K562 (cell line): ENCODE results near the gene GNAI2. TPM values are rescaled to one million over a fixed set of nuclear protein-coding genes. Genes with fewer than 3 reads are reported as not detected.
A peak's percentile ranks its signal among the peaks of the same experiment; 100 is the strongest.

Experiments
- ARID2 ChIP-seq: fragments of 450-650 bp; IDR thresholded peaks from 2 replicates; pipeline ENCODE4 v1.6.1; 2017; ENCODE audit warnings: antibody characterized with exemption, mild to moderate bottlenecking
- C11orf30 ChIP-seq: fragments of 450-650 bp; IDR thresholded peaks from 2 replicates; pipeline ENCODE4 v1.6.1; 2016; ENCODE audit warnings: low read depth, mild to moderate bottlenecking
- CBFA2T3 ChIP-seq: fragments of 450-650 bp; IDR thresholded peaks from 2 replicates; pipeline ENCODE4 v1.6.1; 2017
- ETV6 ChIP-seq, 3 experiments: fragments of 150-350 bp in 1 of 3; sonication (generic) in 1 of 3; formaldehyde crosslinking in 1 of 3; IDR thresholded peaks; 2 replicates each; pipeline versions ENCODE4 v1.6.1 to v1.8.0; 2014 to 2022; ENCODE audit warnings: borderline replicate concordance in 2 of 3, low read depth in 2 of 3, antibody characterized with exemption in 1 of 3, low read length in 1 of 3, mild to moderate bottlenecking in 1 of 3, missing genetic modification reagents in 1 of 3
- L3MBTL2 ChIP-seq: fragments of 450-650 bp; IDR thresholded peaks from 2 replicates; pipeline ENCODE4 v1.6.1; 2016; ENCODE audit warnings: mild to moderate bottlenecking, moderate library complexity
- MAFG ChIP-seq: fragments of 450-650 bp; conservative IDR thresholded peaks from 2 replicates; pipeline ENCODE4 v1.6.1; 2016; ENCODE audit warnings: missing genetic modification characterization, missing compliant biosample characterization
- MAFK ChIP-seq: IDR thresholded peaks from 2 replicates; pipeline ENCODE4 v1.6.1; 2011; ENCODE audit warnings: low read length, improper control_type of control experiment
- MEF2D ChIP-seq: conservative IDR thresholded peaks from 2 replicates; pipeline ENCODE4 v1.6.1; 2016; ENCODE audit warnings: low read depth, missing genetic modification characterization, missing compliant biosample characterization
- NFE2 ChIP-seq: IDR thresholded peaks from 2 replicates; pipeline ENCODE4 v1.6.1; 2014; ENCODE audit warnings: antibody characterized with exemption, low read depth
- NONO ChIP-seq, 2 experiments: fragments of 200-400 bp in 1 of 2; fragments of 450-650 bp in 1 of 2; formaldehyde crosslinking in 1 of 2; IDR thresholded peaks; 2 replicates each; pipeline ENCODE4 v1.6.1; 2017; ENCODE audit warnings: low read depth in 2 of 2, mild to moderate bottlenecking in 2 of 2, moderate library complexity in 2 of 2, low read length in 1 of 2
- PML ChIP-seq: IDR thresholded peaks from 2 replicates; pipeline ENCODE4 v1.6.1; 2012; ENCODE audit warnings: low read length, inconsistent platforms
- POLR2B ChIP-seq: fragments of 450-650 bp; IDR thresholded peaks from 2 replicates; pipeline ENCODE4 v1.6.1; 2018; ENCODE audit warnings: low read depth; ENCODE audit not compliant: partially characterized antibody
- POLR2G ChIP-seq: fragments of 200-400 bp; formaldehyde crosslinking; IDR thresholded peaks from 2 replicates; pipeline ENCODE4 v1.6.1; 2017; ENCODE audit warnings: low read depth, mild to moderate bottlenecking, antibody characterized with exemption, low read length, moderate library complexity
- RBM17 ChIP-seq: fragments of 200-400 bp; formaldehyde crosslinking; IDR thresholded peaks from 2 replicates; pipeline ENCODE4 v1.6.1; 2017; ENCODE audit warnings: low read depth, mild to moderate bottlenecking, low read length, borderline replicate concordance
- SAP30 ChIP-seq: fragments of 200-600 bp; sonication (generic); IDR thresholded peaks from 2 replicates; pipeline ENCODE4 v1.6.1; 2012; ENCODE audit warnings: borderline replicate concordance, low read depth, mild to moderate bottlenecking, moderate library complexity, low read length, control low read depth, inconsistent platforms; ENCODE audit not compliant: insufficient read depth, poor library complexity, severe bottlenecking
- TARDBP ChIP-seq: fragments of 450-650 bp; IDR thresholded peaks from 2 replicates; pipeline ENCODE4 v1.6.1; 2016
- ZNF143 ChIP-seq: sonication (generic); formaldehyde crosslinking; IDR thresholded peaks from 2 replicates; pipeline ENCODE4 v1.9.0; 2022; ENCODE audit warnings: mild to moderate bottlenecking, missing genetic modification reagents
- ZNF224 ChIP-seq: sonication (generic); formaldehyde crosslinking; IDR thresholded peaks from 2 replicates; pipeline ENCODE4 v1.8.0; 2022; ENCODE audit warnings: mild to moderate bottlenecking, missing genetic modification reagents
- polyA plus RNA-seq, 8 experiments: library from polyadenylated mRNA; depleted of rRNA in 4 of 8; stranded (reverse) in 5 of 8; unstranded in 3 of 8; fragments of >200 nt; fragmentation: Nextera tagmentation in 2 of 8; fragmentation: Illumina TruSeq in 1 of 8; extraction: Ambion mirVana in 2 of 8; extraction: Trizol in 1 of 8; gene quantifications; 2 replicates each; pipeline versions ENCODE4 v1.2.1 to v1.2.3, GENCODE V29; 2011 to 2014; ENCODE audit warnings: inconsistent platforms in 1 of 8, missing spikeins in 1 of 8
- total RNA-seq, 7 experiments: library from RNA; depleted of rRNA in 6 of 7; stranded (reverse); fragments of >200 nt in 6 of 7; fragmentation: Illumina TruSeq in 2 of 7; extraction: Trizol in 2 of 7; gene quantifications; 2 replicates each; pipeline versions ENCODE4 v1.2.1 to v1.2.3, GENCODE V29; 2011 to 2021; ENCODE audit warnings: low replicate concordance in 1 of 7
- TF ChIP-seq, protein P1 (sequence below): IDR thresholded peaks from 2 replicates; pipeline ENCODE4 v1.6.1; 2014; ENCODE audit warnings: antibody characterized with exemption
- TF ChIP-seq, protein P2 (sequence below): sonication (generic); formaldehyde crosslinking; IDR thresholded peaks from 2 replicates; pipeline ENCODE4 v1.9.0; 2022; ENCODE audit warnings: mild to moderate bottlenecking, missing genetic modification reagents
- TF ChIP-seq, protein P3 (sequence below): fragments of 250-450 bp; sonication (Bioruptor Pico); IDR thresholded peaks from 2 replicates; pipeline ENCODE4 v1.8.0; 2022; ENCODE audit warnings: moderate library complexity, mild to moderate bottlenecking, inconsistent platforms
- TF ChIP-seq, protein P4 (sequence below), 2 experiments: IDR thresholded peaks in 1 of 2; conservative IDR thresholded peaks in 1 of 2; 2 replicates each; pipeline ENCODE4 v1.6.1; 2016; ENCODE audit warnings: low read depth in 2 of 2, mild to moderate bottlenecking in 1 of 2, missing compliant biosample characterization in 1 of 2, missing genetic modification characterization in 1 of 2, moderate library complexity in 1 of 2

Gene GNAI2
- total and polyA plus RNA-seq, 9 of the 15 experiments (the other 6 are each of a cell fraction or from before 2014, with no cell fraction given), result 1.1 to 72.2 (median 42.7) TPM

DNA sequence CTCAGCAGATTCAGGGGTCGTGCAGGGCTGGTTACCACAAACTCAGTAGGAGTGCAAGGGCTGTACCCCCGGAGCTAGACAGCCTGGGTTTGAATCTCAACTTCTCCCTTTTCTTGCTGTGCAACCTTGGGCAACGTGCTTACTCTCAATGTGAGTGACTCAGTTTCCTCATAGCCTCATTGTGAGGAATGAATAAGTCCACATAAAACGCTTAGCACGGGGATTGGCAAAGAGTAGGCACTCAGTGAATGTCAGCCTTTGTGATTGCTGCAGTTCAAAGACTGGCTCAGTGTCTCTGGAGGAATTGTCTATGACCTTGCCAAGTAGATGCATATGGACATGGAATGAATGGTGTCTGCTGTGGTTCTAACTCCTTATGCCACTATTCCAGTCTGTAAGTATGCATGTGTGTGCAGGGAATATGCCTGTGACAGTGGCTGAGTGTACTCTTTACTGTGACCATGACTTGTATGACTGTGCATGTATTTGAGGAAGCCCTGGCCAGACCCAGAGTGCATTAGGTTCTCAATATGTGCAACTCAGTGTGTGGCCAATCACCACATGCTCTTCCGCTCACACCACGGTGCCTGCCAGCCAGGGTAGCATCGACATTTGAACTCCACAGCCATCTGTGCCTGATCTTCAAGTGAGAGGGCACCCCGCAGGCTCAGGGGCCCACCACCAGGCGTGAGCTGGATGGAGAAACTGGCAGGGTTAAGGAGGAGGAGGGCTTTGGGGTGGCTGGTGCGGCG, 64.1 kb downstream of the GNAI2 start (continued):
- TF ChIP-seq SAP30 (peak; percentile 54), ZNF143 (CRISPR knock-in tag) (peak; percentile 53; the same call in 1 of the 2 replicates), PML (peak; percentile 47; the same call in 1 of the 2 replicates), ZNF224 (CRISPR knock-in tag) (0 out of 2 replicates have a peak, but pooled peaks have one; percentile 57), C11orf30 (peak; percentile 57), CBFA2T3 (no peak), POLR2G (peak; percentile 42; the same call in 1 of the 2 replicates), MAFG (tag) (peak; percentile 55; the same call in 1 of the 2 replicates), POLR2B (peak; percentile 12), NONO (IDR thresholded peaks at IDR 0.05; ENCODE audit: low read depth in 2 of 2, low read length in 1 of 2) (0 out of 4 replicates have a peak, but pooled peaks of 1 of the 2 experiments have one; percentile 25), MEF2D (tag) (0 out of 2 replicates have a peak, but pooled peaks have one; percentile 15), ARID2 (peak; percentile 60; the same call in 1 of the 2 replicates), NFE2 (peak; percentile 70; the same call in 1 of the 2 replicates), MAFK (peak; percentile 9; the same call in 1 of the 2 replicates), ETV6 (IDR thresholded peaks at IDR 0.05; ENCODE audit: borderline replicate concordance in 1 of 2, low read depth in 2 of 2, low read length in 1 of 2) (no peak), ETV6 (CRISPR knock-in tag; IDR thresholded peaks at IDR 0.05; ENCODE audit: borderline replicate concordance) (0 out of 2 replicates have a peak, but pooled peaks have one; percentile 29), L3MBTL2 (peak; percentile 60), RBM17 (no peak), TARDBP (0 out of 2 replicates have a peak, but pooled peaks have one; percentile 33)
- TF ChIP-seq, protein P1, sequence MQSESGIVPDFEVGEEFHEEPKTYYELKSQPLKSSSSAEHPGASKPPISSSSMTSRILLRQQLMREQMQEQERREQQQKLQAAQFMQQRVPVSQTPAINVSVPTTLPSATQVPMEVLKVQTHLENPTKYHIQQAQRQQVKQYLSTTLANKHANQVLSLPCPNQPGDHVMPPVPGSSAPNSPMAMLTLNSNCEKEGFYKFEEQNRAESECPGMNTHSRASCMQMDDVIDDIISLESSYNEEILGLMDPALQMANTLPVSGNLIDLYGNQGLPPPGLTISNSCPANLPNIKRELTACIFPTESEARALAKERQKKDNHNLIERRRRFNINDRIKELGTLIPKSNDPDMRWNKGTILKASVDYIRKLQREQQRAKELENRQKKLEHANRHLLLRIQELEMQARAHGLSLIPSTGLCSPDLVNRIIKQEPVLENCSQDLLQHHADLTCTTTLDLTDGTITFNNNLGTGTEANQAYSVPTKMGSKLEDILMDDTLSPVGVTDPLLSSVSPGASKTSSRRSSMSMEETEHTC, result no peak
- TF ChIP-seq, protein P2, sequence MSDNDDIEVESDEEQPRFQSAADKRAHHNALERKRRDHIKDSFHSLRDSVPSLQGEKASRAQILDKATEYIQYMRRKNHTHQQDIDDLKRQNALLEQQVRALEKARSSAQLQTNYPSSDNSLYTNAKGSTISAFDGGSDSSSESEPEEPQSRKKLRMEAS, result peak; percentile 69
- TF ChIP-seq, protein P3, sequence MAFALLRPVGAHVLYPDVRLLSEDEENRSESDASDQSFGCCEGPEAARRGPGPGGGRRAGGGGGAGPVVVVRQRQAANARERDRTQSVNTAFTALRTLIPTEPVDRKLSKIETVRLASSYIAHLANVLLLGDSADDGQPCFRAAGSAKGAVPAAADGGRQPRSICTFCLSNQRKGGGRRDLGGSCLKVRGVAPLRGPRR (CRISPR knock-in tag), result peak; percentile 64; the same call in 1 of the 2 replicates
- TF ChIP-seq, protein P4, sequence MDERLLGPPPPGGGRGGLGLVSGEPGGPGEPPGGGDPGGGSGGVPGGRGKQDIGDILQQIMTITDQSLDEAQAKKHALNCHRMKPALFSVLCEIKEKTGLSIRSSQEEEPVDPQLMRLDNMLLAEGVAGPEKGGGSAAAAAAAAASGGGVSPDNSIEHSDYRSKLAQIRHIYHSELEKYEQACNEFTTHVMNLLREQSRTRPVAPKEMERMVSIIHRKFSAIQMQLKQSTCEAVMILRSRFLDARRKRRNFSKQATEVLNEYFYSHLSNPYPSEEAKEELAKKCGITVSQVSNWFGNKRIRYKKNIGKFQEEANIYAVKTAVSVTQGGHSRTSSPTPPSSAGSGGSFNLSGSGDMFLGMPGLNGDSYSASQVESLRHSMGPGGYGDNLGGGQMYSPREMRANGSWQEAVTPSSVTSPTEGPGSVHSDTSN (CRISPR knock-in tag; IDR thresholded peaks at IDR 0.05; ENCODE audit: low read depth), result no peak
- TF ChIP-seq, protein P4 (tag; conservative IDR thresholded peaks at IDR 0.05; ENCODE audit: low read depth), result no peak
